HEK293 (cell line): ENCODE results near the gene CBX5.

ENCODE experiments used
- EGR2 ChIP-seq: fragments of 450-650 bp; formaldehyde crosslinking; IDR thresholded peaks from 2 replicates; pipeline ENCODE4 v1.5.1; 2016; ENCODE audit warnings: low read depth, missing biosample characterization, missing genetic modification characterization
- GLIS1 ChIP-seq: fragments of 450-650 bp; formaldehyde crosslinking; IDR thresholded peaks from 2 replicates; pipeline ENCODE4 v1.5.1; 2016; ENCODE audit warnings: missing biosample characterization, missing genetic modification characterization
- KLF1 ChIP-seq: fragments of 450-650 bp; formaldehyde crosslinking; IDR thresholded peaks from 2 replicates; pipeline ENCODE4 v1.5.1; 2016; ENCODE audit warnings: missing biosample characterization, missing genetic modification characterization
- KLF8 ChIP-seq: fragments of 450-650 bp; formaldehyde crosslinking; IDR thresholded peaks from 2 replicates; pipeline ENCODE4 v1.5.1; 2016; ENCODE audit warnings: missing biosample characterization, missing genetic modification characterization
- OSR2 ChIP-seq: fragments of 450-650 bp; formaldehyde crosslinking; IDR thresholded peaks from 2 replicates; pipeline ENCODE4 v1.5.1; 2016; ENCODE audit warnings: missing biosample characterization, missing genetic modification characterization
- SALL2 ChIP-seq: fragments of 450-650 bp; formaldehyde crosslinking; IDR thresholded peaks from 2 replicates; pipeline ENCODE4 v1.5.0; 2017; ENCODE audit warnings: missing biosample characterization, mild to moderate bottlenecking, missing genetic modification characterization, borderline replicate concordance
- SCRT1 ChIP-seq: fragments of 450-650 bp; formaldehyde crosslinking; IDR thresholded peaks from 2 replicates; pipeline ENCODE4 v1.5.1; 2016; ENCODE audit warnings: missing biosample characterization, missing genetic modification characterization, borderline replicate concordance
- SP2 ChIP-seq: fragments of 450-650 bp; formaldehyde crosslinking; IDR thresholded peaks from 2 replicates; pipeline ENCODE4 v1.5.1; 2016; ENCODE audit warnings: missing biosample characterization, missing genetic modification characterization
- WT1 ChIP-seq: fragments of 450-650 bp; formaldehyde crosslinking; IDR thresholded peaks from 2 replicates; pipeline ENCODE4 v1.5.1; 2016; ENCODE audit warnings: missing biosample characterization, missing genetic modification characterization
- ZBTB17 ChIP-seq: fragments of 450-650 bp; formaldehyde crosslinking; IDR thresholded peaks from 2 replicates; pipeline ENCODE4 v1.5.1; 2016; ENCODE audit warnings: missing biosample characterization, missing genetic modification characterization
- ZBTB20 ChIP-seq: fragments of 450-650 bp; formaldehyde crosslinking; IDR thresholded peaks from 2 replicates; pipeline ENCODE4 v1.5.1; 2016; ENCODE audit warnings: missing biosample characterization, missing genetic modification characterization
- ZBTB8A ChIP-seq: fragments of 450-650 bp; formaldehyde crosslinking; IDR thresholded peaks from 2 replicates; pipeline ENCODE4 v1.5.1; 2016; ENCODE audit warnings: missing biosample characterization, missing genetic modification characterization
- ZFP37 ChIP-seq: fragments of 450-650 bp; formaldehyde crosslinking; IDR thresholded peaks from 2 replicates; pipeline ENCODE4 v1.5.1; 2016; ENCODE audit warnings: missing biosample characterization, missing genetic modification characterization
- ZFP69B ChIP-seq: fragments of 450-650 bp; formaldehyde crosslinking; IDR thresholded peaks from 2 replicates; pipeline ENCODE4 v1.5.1; 2016; ENCODE audit warnings: missing biosample characterization, missing genetic modification characterization
- ZNF140 ChIP-seq: fragments of 450-650 bp; formaldehyde crosslinking; IDR thresholded peaks from 2 replicates; pipeline ENCODE4 v1.5.1; 2016; ENCODE audit warnings: missing biosample characterization, missing genetic modification characterization
- ZNF169 ChIP-seq: fragments of 450-650 bp; formaldehyde crosslinking; IDR thresholded peaks from 2 replicates; pipeline ENCODE4 v1.5.1; 2016; ENCODE audit warnings: missing biosample characterization, missing genetic modification characterization
- ZNF184 ChIP-seq: fragments of 450-650 bp; IDR thresholded peaks from 2 replicates; pipeline ENCODE4 v1.5.1; 2018; ENCODE audit warnings: missing biosample characterization, mild to moderate bottlenecking, missing genetic modification characterization
- ZNF24 ChIP-seq: fragments of 450-650 bp; formaldehyde crosslinking; IDR thresholded peaks from 2 replicates; pipeline ENCODE4 v1.5.1; 2016; ENCODE audit warnings: missing biosample characterization, missing genetic modification characterization
- ZNF350 ChIP-seq: fragments of 450-650 bp; formaldehyde crosslinking; IDR thresholded peaks from 2 replicates; pipeline ENCODE4 v1.5.0; 2017; ENCODE audit warnings: missing biosample characterization, mild to moderate bottlenecking, missing genetic modification characterization
- ZNF37A ChIP-seq: fragments of 450-650 bp; IDR thresholded peaks from 2 replicates; pipeline ENCODE4 v1.5.1; 2018; ENCODE audit warnings: missing biosample characterization, missing genetic modification characterization
- ZNF404 ChIP-seq: fragments of 450-650 bp; formaldehyde crosslinking; IDR thresholded peaks from 2 replicates; pipeline ENCODE4 v1.5.1; 2017; ENCODE audit warnings: missing biosample characterization, missing genetic modification characterization
- ZNF416 ChIP-seq: fragments of 450-650 bp; formaldehyde crosslinking; IDR thresholded peaks from 2 replicates; pipeline ENCODE4 v1.5.1; 2016; ENCODE audit warnings: missing biosample characterization, missing genetic modification characterization
- ZNF423 ChIP-seq: fragments of 450-650 bp; formaldehyde crosslinking; IDR thresholded peaks from 2 replicates; pipeline ENCODE4 v1.5.1; 2016; ENCODE audit warnings: missing biosample characterization, missing genetic modification characterization
- ZNF473 ChIP-seq: fragments of 450-650 bp; formaldehyde crosslinking; IDR thresholded peaks from 2 replicates; pipeline ENCODE4 v1.5.1; 2017; ENCODE audit warnings: missing biosample characterization, missing genetic modification characterization
- ZNF510 ChIP-seq: fragments of 450-650 bp; formaldehyde crosslinking; IDR thresholded peaks from 2 replicates; pipeline ENCODE4 v1.5.1; 2018; ENCODE audit warnings: mild to moderate bottlenecking, missing genetic modification characterization, missing biosample characterization; ENCODE audit not compliant: insufficient replicate concordance
- ZNF571 ChIP-seq: fragments of 450-650 bp; formaldehyde crosslinking; IDR thresholded peaks from 2 replicates; pipeline ENCODE4 v1.5.0; 2017; ENCODE audit warnings: missing biosample characterization, missing genetic modification characterization
- ZNF629 ChIP-seq: fragments of 450-650 bp; formaldehyde crosslinking; IDR thresholded peaks from 2 replicates; pipeline ENCODE4 v1.5.1; 2017; ENCODE audit warnings: missing biosample characterization, missing genetic modification characterization
- ZNF776 ChIP-seq: fragments of 450-650 bp; formaldehyde crosslinking; IDR thresholded peaks from 2 replicates; pipeline ENCODE4 v1.5.0; 2017; ENCODE audit warnings: missing biosample characterization, missing genetic modification characterization, borderline replicate concordance
- ZNF837 ChIP-seq: fragments of 450-650 bp; formaldehyde crosslinking; IDR thresholded peaks from 2 replicates; pipeline ENCODE4 v1.5.1; 2016; ENCODE audit warnings: missing biosample characterization, missing genetic modification characterization
- ZSCAN16 ChIP-seq: fragments of 450-650 bp; formaldehyde crosslinking; IDR thresholded peaks from 2 replicates; pipeline ENCODE4 v1.5.1; 2016; ENCODE audit warnings: missing biosample characterization, missing genetic modification characterization
- ZSCAN23 ChIP-seq: fragments of 450-650 bp; formaldehyde crosslinking; IDR thresholded peaks from 2 replicates; pipeline ENCODE4 v1.5.1; 2016; ENCODE audit warnings: missing biosample characterization, missing genetic modification characterization
- TF ChIP-seq, protein P1 (sequence below): fragments of 450-650 bp; formaldehyde crosslinking; IDR thresholded peaks from 2 replicates; pipeline ENCODE4 v1.5.1; 2016; ENCODE audit warnings: missing biosample characterization, missing genetic modification characterization, low read depth
- TF ChIP-seq, protein P2 (sequence below): fragments of 450-650 bp; formaldehyde crosslinking; IDR thresholded peaks from 2 replicates; pipeline ENCODE4 v1.5.1; 2016; ENCODE audit warnings: missing biosample characterization, missing genetic modification characterization
- TF ChIP-seq, protein P3 (sequence below): fragments of 450-650 bp; formaldehyde crosslinking; IDR thresholded peaks from 2 replicates; pipeline ENCODE4 v1.5.1; 2017; ENCODE audit warnings: missing biosample characterization, missing genetic modification characterization
- TF ChIP-seq, protein P4 (sequence below): fragments of 450-650 bp; formaldehyde crosslinking; IDR thresholded peaks from 2 replicates; pipeline ENCODE4 v1.5.1; 2016; ENCODE audit warnings: missing biosample characterization, missing genetic modification characterization

The CBX5 gene

DNA sequence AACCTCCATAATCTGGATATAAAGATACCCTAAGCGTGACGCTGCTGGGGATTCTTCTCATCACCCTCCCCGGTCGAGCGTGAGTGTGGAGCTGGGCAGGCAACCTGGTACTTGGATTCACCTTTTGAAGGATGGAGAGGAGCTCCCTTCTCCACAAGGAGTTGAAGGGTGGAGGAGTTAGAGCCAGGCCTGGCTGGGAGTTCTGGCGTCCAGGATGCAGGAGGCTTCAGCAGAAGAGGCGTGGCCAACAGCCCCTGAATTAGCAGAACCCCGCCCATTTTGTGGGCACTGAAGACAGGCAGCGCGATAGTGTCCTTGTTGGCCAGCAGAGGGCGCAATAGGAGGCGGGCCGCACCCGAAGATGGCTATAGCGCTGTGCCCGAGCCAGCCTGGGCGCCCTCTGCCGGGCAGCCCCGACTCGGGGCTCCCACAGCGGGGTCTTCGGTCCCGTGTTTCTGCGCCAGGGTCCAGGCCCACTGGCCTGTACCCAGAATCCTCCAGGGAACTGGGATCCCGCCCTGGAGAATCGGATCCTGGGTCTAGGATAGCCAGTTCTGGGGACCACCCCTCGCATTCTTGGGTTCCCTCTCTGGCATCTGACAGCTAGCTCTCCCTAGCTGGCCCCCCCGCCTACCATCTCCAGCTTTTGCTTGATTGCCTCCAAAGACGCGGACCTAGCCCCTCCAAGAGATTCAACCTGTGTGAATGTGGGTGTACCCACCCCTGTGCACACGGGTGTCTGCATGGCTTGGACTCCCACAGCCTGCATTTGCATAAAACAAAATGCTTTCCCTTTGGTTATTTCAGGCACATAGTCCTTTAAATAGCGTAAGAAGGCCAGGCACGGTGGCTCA is 65.1 kb downstream of the CBX5 start (continued):
- TF ChIP-seq, protein P1, sequence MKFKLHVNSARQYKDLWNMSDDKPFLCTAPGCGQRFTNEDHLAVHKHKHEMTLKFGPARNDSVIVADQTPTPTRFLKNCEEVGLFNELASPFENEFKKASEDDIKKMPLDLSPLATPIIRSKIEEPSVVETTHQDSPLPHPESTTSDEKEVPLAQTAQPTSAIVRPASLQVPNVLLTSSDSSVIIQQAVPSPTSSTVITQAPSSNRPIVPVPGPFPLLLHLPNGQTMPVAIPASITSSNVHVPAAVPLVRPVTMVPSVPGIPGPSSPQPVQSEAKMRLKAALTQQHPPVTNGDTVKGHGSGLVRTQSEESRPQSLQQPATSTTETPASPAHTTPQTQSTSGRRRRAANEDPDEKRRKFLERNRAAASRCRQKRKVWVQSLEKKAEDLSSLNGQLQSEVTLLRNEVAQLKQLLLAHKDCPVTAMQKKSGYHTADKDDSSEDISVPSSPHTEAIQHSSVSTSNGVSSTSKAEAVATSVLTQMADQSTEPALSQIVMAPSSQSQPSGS (tag by site-specific recombination), result no peak
- no peak for TF ChIP-seq ZNF473 (tag by site-specific recombination)
- TF ChIP-seq, protein P2, sequence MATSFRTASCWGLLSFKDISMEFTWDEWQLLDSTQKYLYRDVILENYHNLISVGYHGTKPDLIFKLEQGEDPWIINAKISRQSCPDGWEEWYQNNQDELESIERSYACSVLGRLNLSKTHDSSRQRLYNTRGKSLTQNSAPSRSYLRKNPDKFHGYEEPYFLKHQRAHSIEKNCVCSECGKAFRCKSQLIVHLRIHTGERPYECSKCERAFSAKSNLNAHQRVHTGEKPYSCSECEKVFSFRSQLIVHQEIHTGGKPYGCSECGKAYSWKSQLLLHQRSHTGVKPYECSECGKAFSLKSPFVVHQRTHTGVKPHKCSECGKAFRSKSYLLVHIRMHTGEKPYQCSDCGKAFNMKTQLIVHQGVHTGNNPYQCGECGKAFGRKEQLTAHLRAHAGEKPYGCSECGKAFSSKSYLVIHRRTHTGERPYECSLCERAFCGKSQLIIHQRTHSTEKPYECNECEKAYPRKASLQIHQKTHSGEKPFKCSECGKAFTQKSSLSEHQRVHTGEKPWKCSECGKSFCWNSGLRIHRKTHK (tag by site-specific recombination), result no peak
- TF ChIP-seq SALL2 (tag by site-specific recombination), result no peak
- TF ChIP-seq ZBTB8A (tag by site-specific recombination), result peak; percentile 98
- TF ChIP-seq ZNF37A (tag by site-specific recombination), result no peak
- peak; percentile 60 for TF ChIP-seq SP2 (tag by site-specific recombination)
- no peak for TF ChIP-seq EGR2
- peak; percentile 74 for TF ChIP-seq KLF1 (tag by site-specific recombination)
- no peak for TF ChIP-seq ZNF404
- 0 out of 2 replicates have a peak, but pooled peaks have one; percentile 56 for TF ChIP-seq ZSCAN23 (tag by site-specific recombination)
- TF ChIP-seq ZNF350 (tag by site-specific recombination), result no peak
- TF ChIP-seq ZFP69B (tag by site-specific recombination), result peak; percentile 64; the same call in 1 of the 2 replicates
- no peak for TF ChIP-seq ZNF140 (tag by site-specific recombination)
- TF ChIP-seq ZNF571 (tag by site-specific recombination), result no peak
- no peak for TF ChIP-seq ZNF776 (tag by site-specific recombination)
- TF ChIP-seq ZNF837 (tag by site-specific recombination), result no peak
- TF ChIP-seq ZFP37, result no peak
- TF ChIP-seq ZBTB17 (tag by site-specific recombination), result peak; percentile 95
- peak; percentile 88 for TF ChIP-seq ZNF629 (tag by site-specific recombination)
- TF ChIP-seq ZNF423 (tag by site-specific recombination), result no peak
- 0 out of 2 replicates have a peak, but pooled peaks have one; percentile 44 for TF ChIP-seq WT1 (tag by site-specific recombination)
- no peak for TF ChIP-seq ZNF169 (tag by site-specific recombination)
- TF ChIP-seq, protein P3, sequence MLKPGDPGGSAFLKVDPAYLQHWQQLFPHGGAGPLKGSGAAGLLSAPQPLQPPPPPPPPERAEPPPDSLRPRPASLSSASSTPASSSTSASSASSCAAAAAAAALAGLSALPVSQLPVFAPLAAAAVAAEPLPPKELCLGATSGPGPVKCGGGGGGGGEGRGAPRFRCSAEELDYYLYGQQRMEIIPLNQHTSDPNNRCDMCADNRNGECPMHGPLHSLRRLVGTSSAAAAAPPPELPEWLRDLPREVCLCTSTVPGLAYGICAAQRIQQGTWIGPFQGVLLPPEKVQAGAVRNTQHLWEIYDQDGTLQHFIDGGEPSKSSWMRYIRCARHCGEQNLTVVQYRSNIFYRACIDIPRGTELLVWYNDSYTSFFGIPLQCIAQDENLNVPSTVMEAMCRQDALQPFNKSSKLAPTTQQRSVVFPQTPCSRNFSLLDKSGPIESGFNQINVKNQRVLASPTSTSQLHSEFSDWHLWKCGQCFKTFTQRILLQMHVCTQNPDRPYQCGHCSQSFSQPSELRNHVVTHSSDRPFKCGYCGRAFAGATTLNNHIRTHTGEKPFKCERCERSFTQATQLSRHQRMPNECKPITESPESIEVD (tag by site-specific recombination), result no peak
- TF ChIP-seq ZNF184 (tag by site-specific recombination), result peak; percentile 75; the same call in 1 of the 2 replicates
- no peak for TF ChIP-seq ZSCAN16 (tag by site-specific recombination)
- no peak for TF ChIP-seq OSR2 (tag by site-specific recombination)
- peak; percentile 57; the same call in 1 of the 2 replicates for TF ChIP-seq GLIS1 (tag by site-specific recombination)
- no peak for TF ChIP-seq ZNF510 (tag by site-specific recombination)
- TF ChIP-seq KLF8, result peak; percentile 81
- TF ChIP-seq ZBTB20, result no peak
- TF ChIP-seq ZNF24, result peak; percentile 81
- no peak for TF ChIP-seq SCRT1 (tag by site-specific recombination)
- no peak for TF ChIP-seq ZNF416
- TF ChIP-seq, protein P4, sequence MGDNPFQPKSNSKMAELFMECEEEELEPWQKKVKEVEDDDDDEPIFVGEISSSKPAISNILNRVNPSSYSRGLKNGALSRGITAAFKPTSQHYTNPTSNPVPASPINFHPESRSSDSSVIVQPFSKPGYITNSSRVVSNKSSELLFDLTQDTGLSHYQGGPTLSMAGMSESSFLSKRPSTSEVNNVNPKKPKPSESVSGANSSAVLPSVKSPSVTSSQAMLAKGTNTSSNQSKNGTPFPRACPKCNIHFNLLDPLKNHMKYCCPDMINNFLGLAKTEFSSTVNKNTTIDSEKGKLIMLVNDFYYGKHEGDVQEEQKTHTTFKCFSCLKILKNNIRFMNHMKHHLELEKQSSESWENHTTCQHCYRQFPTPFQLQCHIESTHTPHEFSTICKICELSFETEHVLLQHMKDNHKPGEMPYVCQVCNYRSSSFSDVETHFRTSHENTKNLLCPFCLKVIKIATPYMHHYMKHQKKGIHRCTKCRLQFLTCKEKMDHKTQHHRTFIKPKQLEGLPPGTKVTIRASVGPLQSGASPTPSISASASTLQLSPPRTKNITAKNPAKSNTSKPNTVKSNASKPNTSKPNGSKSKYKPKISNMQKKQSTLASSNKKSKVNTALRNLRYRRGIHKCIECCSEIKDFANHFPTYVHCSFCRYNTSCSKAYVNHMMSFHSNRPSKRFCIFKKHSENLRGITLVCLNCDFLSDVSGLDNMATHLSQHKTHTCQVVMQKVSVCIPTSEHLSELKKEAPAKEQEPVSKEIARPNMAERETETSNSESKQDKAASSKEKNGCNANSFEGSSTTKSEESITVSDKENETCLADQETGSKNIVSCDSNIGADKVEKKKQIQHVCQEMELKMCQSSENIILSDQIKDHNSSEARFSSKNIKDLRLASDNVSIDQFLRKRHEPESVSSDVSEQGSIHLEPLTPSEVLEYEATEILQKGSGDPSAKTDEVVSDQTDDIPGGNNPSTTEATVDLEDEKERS, result 0 out of 2 replicates have a peak, but pooled peaks have one; percentile 22
